HG03045 (cell line): ENCODE measurements around the gene ABCA8.
"Not testable (repeated sequence)": the region's sequence is repeated elsewhere in the genome, so short reads cannot be mapped to it uniquely, and the experiment has no call there.

ENCODE experiments used
- ATAC-seq: cut with Tn5 transposase; IDR thresholded peaks from one replicate; pipeline ENCODE4 v1.9.1; 2021; ENCODE audit warnings: mild to moderate bottlenecking, moderate library complexity; ENCODE audit not compliant: unreplicated experiment

ABCA8 gene, protein sequence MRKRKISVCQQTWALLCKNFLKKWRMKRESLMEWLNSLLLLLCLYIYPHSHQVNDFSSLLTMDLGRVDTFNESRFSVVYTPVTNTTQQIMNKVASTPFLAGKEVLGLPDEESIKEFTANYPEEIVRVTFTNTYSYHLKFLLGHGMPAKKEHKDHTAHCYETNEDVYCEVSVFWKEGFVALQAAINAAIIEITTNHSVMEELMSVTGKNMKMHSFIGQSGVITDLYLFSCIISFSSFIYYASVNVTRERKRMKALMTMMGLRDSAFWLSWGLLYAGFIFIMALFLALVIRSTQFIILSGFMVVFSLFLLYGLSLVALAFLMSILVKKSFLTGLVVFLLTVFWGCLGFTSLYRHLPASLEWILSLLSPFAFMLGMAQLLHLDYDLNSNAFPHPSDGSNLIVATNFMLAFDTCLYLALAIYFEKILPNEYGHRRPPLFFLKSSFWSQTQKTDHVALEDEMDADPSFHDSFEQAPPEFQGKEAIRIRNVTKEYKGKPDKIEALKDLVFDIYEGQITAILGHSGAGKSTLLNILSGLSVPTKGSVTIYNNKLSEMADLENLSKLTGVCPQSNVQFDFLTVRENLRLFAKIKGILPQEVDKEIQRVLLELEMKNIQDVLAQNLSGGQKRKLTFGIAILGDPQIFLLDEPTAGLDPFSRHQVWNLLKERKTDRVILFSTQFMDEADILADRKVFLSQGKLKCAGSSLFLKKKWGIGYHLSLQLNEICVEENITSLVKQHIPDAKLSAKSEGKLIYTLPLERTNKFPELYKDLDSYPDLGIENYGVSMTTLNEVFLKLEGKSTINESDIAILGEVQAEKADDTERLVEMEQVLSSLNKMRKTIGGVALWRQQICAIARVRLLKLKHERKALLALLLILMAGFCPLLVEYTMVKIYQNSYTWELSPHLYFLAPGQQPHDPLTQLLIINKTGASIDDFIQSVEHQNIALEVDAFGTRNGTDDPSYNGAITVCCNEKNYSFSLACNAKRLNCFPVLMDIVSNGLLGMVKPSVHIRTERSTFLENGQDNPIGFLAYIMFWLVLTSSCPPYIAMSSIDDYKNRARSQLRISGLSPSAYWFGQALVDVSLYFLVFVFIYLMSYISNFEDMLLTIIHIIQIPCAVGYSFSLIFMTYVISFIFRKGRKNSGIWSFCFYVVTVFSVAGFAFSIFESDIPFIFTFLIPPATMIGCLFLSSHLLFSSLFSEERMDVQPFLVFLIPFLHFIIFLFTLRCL (N-terminal part only)

DNA sequence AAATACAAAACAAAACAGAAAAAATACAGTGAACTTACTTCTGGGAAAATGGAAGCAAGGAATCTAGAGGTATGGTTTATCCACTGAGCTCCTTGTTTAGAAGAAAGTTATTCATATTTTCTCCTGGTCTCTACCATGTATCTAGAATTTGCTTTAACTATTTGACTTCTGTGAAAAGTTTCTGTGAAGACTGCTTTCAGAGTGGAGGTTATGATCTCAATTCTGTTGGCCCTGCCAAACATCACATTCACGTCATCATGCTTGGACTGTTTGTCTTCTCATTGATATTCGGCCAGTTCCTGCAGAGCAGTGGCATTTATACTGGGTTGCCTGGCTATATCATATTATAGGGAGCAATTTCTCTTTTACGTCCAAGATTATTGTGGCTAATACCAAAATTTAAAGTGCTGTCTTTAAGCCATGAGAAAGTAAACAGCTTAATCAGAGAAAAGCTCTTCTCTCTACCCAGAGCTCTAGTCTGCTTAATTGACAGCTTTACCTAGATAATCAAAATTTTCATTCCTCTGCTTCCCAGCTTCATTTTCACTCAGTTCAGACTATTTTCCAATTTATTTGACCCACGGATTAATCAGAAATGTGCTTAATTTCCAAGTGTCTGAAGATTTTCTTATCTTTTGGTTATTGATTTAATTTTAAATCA lies at the start of gene ABCA8:
TSS of gene ABCA8 (minus strand) at position 212 of the 661 bp plus-strand sequence. CDS start 13,358 bp downstream, outside the sequence.
- ATAC-seq = no peak

DNA sequence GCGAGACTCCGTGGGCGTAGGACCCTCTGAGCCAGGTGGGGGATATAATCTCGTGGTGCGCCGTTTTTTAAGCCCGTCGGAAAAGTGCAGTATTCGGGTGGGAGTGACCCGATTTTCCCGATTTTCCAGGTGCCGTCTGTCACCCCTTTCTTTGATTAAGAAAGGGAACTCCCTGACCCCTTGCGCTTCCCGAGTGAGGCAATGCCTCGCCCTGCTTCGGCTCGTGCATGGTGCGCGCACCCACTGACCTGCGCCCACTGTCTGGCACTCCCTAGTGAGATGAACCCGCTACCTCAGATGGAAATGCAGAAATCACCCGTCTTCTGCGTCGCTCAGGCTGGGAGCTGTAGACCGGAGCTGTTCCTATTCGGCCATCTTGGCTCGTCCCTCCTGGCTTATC lies 49.6 kb upstream of the ABCA8 start:
- ATAC-seq = not testable (repeated sequence)

DNA sequence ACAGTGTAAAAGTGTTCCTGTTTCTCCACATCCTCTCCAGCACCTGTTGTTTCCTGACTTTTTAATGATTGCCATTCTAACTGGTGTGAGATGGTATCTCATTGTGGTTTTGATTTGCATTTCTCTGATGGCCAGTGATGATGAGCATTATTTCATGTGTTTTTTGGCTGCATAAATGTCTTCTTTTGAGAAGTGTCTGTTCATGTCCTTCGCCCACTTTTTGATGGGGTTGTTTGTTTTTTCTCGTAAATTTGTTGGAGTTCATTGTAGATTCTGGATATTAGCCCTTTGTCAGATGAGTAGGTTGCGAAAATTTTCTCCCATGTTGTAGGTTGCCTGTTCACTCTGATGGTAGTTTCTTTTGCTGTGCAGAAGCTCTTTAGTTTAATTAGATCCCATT lies 44.6 kb upstream of the ABCA8 start:
- ATAC-seq = not testable (repeated sequence)

DNA sequence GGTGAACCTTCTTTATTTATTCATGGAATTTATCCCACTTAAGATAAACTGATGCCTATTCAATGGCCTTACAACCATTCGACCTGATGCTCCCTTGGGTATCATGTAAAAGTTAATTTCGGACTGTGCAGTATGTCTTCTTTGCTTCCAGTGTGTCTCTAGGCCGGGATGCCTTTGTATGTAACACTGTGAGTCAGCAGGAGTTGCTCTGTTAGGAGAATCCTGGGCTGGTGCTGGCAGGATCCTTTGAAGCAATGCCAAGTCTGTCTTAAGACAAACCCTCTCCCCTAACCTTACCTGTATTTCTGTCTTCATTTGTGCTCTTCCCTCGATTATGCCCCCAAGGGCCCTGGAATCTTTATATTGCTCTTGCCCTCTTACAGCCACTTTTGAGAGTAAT lies 37.9 kb upstream of the ABCA8 start:
- no peak for ATAC-seq

DNA sequence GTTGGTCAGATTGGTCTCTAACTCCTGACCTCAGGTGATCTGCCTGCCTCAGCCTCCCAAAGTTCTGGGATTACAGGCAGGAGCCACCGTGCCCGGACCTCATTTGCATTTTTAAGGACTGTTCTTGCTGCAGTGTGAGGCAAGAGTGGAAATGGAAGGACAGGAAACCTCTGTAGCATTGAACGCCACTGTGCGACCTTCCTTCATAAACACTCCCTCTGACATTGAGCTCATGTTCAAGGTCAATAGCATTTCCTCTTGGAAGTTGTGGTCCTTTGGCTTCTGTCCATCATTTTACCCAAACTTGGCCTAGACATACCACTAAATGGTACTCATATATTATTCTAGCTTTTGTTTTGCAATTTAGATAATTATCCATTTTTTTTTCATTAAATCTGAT lies 32.8 kb upstream of the ABCA8 start:
- no peak for ATAC-seq

GRCh38 chr17:68981288-68981687 lies 26.1 kb upstream of the ABCA8 start:
- no peak for ATAC-seq

DNA sequence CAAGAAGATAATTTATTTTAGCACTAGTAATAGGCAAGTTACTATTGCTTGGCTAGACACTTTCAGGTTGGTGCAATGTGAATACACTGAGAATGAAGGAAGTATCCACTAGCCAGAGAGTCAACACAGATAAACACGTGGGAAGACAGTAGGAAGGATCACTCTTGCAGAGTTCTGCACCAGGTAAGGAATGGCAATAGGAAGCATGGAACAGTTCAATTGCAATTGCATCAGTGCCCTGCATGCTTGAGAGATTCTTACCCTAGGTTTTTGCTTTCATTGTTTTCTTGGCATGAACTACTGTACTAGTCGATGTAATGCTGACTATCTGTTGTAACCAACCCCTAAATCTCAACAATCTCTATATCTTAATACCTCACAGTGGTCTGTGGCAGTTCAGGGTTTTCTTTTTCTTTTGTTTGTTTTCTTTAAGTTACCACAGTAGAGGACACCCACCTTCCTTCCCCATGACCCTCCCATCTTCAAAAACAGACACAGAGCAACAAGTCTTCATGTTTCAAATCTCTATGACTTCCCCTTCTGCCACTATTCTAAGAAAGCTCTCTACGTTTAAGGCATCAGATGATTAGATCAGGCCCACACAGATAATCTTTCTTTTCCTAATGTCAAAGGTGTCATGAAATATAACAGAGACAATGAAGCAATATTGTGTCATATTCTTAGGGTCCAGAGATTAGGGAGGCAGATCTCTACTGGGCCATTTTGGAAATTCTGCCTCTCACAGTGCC lies 18.1 kb upstream of the ABCA8 start:
- no peak for ATAC-seq

GRCh38 chr17:68972119-68972704 lies 17.0 kb upstream of the ABCA8 start:
- ATAC-seq = no peak

DNA sequence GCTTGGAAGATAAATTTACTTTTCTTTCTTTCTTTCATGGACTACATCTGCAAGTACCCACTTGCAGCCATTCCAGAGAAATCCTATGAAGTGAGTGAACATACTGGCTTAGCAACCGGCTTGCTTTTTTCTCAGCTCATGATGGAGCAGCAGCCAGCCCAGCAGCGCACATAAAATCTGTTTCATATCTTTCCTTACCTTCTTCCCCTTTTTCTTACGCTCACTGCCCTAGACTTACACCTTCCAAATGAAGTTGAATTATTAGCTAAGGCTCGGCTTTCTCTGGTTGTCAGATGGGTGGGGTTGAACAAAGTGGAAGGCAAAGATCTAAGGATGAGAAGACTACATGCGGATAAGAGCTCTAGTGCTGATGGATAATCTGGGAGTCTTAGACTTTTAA lies 13.9 kb upstream of the ABCA8 start:
- ATAC-seq = no peak

- no peak for ATAC-seq
Measured at GRCh38 chr17:68963958-68964357, 8.8 kb upstream of the ABCA8 start.

DNA sequence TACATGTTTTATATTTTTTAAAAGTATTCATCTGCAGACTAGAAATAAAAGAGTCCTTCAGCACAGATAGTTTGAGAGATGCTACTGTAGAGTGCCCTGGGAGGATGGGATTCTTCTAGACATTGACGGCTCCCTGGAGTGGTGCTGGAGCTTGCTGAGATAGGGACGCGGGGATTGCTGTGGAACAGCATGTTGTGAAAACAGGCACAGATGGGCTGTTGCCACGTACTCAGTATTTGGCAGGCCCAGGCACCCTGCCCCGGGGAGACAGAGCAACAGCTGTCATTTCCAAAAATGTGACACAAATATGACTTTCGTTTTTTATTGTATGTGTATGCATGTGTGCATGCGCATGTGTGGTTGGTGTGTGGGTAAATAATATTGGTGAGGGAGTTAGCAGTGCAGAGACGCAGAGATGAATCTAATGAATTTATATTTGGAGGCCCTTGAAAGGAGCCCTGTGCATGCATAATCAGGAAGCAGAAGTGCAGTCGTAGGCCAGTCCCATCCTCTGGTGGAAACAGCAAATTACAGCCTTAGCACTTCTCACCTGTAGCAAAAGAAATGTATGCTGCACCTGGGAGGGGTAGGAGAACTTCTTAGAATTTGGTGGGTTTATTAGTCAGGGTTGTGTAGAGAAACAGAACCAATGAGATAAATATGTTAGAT lies 6.2 kb upstream of the ABCA8 start:
- no peak for ATAC-seq

DNA sequence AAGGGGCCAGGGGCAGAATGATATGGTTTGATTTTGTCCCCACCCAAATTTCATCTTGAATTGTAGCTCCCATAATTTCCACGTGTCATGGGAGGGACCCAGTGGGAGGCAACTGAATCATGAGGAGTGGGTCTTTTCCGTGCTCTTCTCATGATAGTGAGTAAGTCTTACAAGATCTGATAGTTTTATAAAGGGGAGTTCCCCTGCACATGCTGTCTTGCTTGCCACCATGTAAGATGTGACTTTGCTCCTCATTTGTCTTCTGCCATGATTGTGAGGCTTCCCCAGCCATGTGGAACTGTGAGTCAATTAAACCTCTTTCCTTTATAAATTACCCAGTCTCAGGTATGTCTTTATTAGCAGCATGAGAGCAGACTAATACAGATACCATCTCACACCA lies 3.9 kb upstream of the ABCA8 start:
- ATAC-seq = not testable (repeated sequence)

GRCh38 chr17:68957944-68958343 lies 2.8 kb upstream of the ABCA8 start:
- ATAC-seq = no peak

DNA sequence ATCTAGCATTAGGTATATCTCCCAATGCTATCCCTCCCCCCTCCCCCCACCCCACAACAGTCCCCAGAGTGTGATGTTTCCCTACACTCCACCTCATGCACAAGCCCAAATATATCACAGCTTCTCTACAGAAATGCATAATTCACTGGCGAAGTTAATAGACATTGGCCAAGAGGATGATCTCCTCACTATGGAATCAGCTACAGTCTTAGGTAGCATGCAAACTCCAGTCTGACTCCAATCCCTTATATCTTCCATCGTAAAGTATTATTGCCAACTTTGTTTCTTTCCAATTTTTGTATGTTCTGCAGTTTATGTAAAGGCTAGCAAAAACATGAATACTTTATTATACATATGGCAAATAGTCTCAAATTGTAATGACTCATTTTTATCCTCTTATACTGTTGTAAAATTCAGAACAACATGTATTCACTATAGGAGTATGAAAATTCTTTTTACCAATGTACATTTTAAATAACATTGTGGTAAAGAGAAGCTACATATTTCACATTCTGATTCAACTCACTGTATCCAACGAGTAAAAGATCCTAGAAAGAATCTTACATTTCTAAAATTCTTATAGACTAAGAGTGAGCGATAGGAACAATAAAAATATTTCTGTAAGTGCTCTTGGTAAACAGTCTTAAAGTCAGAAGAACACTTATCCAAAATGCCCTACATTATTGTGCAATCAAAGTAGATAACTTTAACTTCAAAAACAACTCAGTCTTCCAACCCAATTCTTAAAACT lies 871 bp downstream of the ABCA8 start:
- no peak for ATAC-seq

DNA sequence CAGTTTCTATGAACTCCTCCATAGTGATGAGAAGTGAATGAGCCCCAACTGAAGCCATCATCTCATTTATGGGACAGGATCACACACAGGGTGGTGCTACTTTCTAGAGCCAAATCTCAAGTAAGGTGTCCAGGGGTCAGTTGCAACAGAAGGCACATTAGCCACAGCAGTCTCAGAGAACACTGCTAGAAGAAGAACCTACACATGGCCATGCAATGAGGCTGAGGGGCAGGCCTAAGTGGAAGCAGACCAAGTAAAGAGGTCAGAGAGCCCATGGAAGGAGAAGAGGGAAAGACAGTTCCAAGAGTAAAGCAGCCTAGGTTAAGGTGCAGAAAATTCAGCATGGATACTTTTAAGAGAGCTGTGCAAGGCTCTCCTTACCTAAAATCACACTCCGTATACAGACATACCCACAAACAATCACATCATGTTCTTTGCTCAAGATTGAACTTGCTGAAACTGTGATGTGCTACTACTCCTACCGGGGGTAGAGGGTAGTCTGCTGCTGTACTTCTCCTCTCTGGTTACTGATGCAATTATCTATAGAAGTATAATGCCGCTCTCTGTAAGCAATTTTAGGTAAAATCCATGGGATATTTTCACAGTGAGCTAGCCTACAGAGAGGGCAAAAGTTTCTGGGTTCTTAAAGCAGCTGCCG lies 1.7 kb downstream of the ABCA8 start:
- no peak for ATAC-seq

DNA sequence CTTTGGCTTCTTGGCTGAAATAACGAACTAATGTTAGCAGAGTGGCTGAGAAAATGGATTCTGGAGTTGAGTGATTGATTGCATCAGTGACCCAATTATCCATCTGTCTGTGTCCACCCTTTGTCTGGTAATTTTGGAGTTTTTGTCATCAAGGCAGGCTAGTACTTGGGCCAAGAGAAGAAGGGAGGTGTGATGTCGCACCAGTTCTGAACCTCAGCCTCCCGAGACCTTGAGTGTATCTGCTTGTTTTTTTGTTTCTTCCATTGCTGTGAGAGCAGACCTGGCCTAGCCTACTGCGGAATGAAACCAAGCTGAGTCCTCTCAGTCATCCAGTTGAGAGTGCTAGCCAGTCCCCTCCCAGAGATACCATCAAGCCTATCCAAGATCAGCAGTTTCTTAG lies 4.5 kb downstream of the ABCA8 start:
- ATAC-seq = no peak

DNA sequence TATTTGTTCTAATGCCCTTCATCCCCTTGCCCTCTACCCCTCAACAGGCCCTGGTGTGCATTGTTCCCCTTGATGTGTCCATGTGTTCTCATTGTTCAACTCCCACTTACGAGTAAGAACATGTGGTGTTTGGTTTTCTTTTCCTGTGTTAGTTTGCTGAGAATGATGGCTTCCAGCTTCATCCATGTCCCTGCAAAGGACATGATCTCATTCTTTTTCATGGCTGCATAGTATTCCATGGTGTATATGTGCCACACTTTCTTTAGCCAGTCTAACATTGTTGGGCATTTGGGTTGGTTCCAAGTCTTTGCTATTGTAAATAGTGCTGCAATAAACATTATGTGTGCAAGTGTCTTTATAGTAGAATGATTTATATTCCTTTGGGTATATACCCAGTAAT lies 7.3 kb downstream of the ABCA8 start:
- ATAC-seq = not testable (repeated sequence)
